GM12878 (cell line): ENCODE results near the gene KAZN. TPM values are rescaled to one million over a fixed set of nuclear protein-coding genes. Genes with fewer than 3 reads are reported as not detected.

Source experiments
- ATAC-seq: fragments of 200-7000 bp; cut with Tn5 transposase; 3 replicates; pipeline ENCODE4 v1.9.1; 2020; ENCODE audit warnings: mild to moderate bottlenecking, moderate library complexity
- BruUV-seq: library from RNA; stranded (reverse); fragments of 400-500 nt; replicated peaks from 2 replicates; lab custom pipeline; 2021; lab: Mats Ljungman, UMichigan
- CTCF ChIA-PET: fragments of 300-600 bp; sonication (Branson Sonifier 250); formaldehyde crosslinking; extraction: SDS; loops from one replicate; lab custom pipeline; 2021; ENCODE audit warnings: inconsistent platforms; lab: Yijun Ruan, JAX
- POLR2A ChIA-PET: fragments of 350-600 bp; formaldehyde crosslinking; extraction: SDS; loops from one replicate; lab custom pipeline; 2021; ENCODE audit warnings: inconsistent platforms; lab: Charles Lee
- RAD21 ChIA-PET: fragments of 300-600 bp; sonication (Branson Sonifier 250); formaldehyde crosslinking; loops from one replicate; lab custom pipeline; 2023; ENCODE audit warnings: antibody characterized with exemption; ENCODE audit not compliant: unreplicated experiment; lab: Charles Lee
- SMC1A ChIA-PET: fragments of 300-600 bp; sonication (Branson Sonifier 250); formaldehyde crosslinking; loops from one replicate; lab custom pipeline; 2023; ENCODE audit not compliant: unreplicated experiment, uncharacterized antibody; lab: Charles Lee
- DNase-seq: peaks from one replicate; pipeline ENCODE4 v3.0.0-alpha.2; 2011; ENCODE audit warnings: low read depth, low spot score
- FAIRE-seq: peaks from 3 replicates; lab custom pipeline; 2011; peaks lifted over from hg19 to GRCh38; lab: Jason Lieb, UNC
- H2AFZ ChIP-seq: 2 replicates; pipeline ENCODE4 v1.6.0; 2011; ENCODE audit warnings: low read depth, low read length, control low read depth; ENCODE audit not compliant: control insufficient read depth
- H3K27ac ChIP-seq: 2 replicates; pipeline ENCODE4 v1.5.1; 2011; ENCODE audit warnings: control low read depth; ENCODE audit not compliant: control insufficient read depth, insufficient read depth
- H3K27me3 ChIP-seq, 2 experiments: replicated peaks in 1 of 2; 2 replicates each; pipeline versions ENCODE4 v1.6.0 to v1.6.1; 2011; ENCODE audit warnings: low read length in 1 of 2; ENCODE audit not compliant: control insufficient read depth in 2 of 2, insufficient read depth in 2 of 2
- H3K36me3 ChIP-seq, 2 experiments: 2 replicates each; pipeline ENCODE4 v1.5.1; 2011; ENCODE audit warnings: low read length in 1 of 2; ENCODE audit not compliant: control insufficient read depth in 2 of 2, insufficient read depth in 2 of 2
- H3K4me1 ChIP-seq: 2 replicates; pipeline ENCODE4 v1.6.1; 2011; ENCODE audit warnings: mild to moderate bottlenecking, low read length, moderate library complexity, mixed read lengths; ENCODE audit not compliant: control insufficient read depth, insufficient read depth
- H3K4me2 ChIP-seq: 2 replicates; pipeline ENCODE4 v1.6.0; 2011; ENCODE audit warnings: control low read depth; ENCODE audit not compliant: control insufficient read depth, insufficient read depth
- H3K4me3 ChIP-seq: fragments of 200-600 bp; sonication (generic); 2 replicates; pipeline ENCODE4 v1.5.1; 2016
- H3K79me2 ChIP-seq: 2 replicates; pipeline ENCODE4 v1.6.0; 2011; ENCODE audit warnings: low read length; ENCODE audit not compliant: control insufficient read depth, insufficient read depth
- H3K9ac ChIP-seq: 2 replicates; pipeline ENCODE4 v1.8.0; 2011; ENCODE audit warnings: low read length, control low read depth, mixed read lengths; ENCODE audit not compliant: control insufficient read depth, insufficient read depth
- H3K9me3 ChIP-seq: replicated peaks from 3 replicates; pipeline ENCODE4 v1.5.1; 2011; ENCODE audit warnings: mild to moderate bottlenecking, low read length; ENCODE audit not compliant: control insufficient read depth, insufficient read depth
- H4K20me1 ChIP-seq: 2 replicates; pipeline ENCODE4 v1.6.0; 2011; ENCODE audit not compliant: control insufficient read depth, insufficient read depth
- ASH2L ChIP-seq: fragments of 300-600, 200-600 bp; sonication (generic); IDR thresholded peaks from 2 replicates; pipeline ENCODE4 v1.6.1; 2017; ENCODE audit warnings: low read depth, mild to moderate bottlenecking, borderline replicate concordance
- BRCA1 ChIP-seq: IDR thresholded peaks from 2 replicates; pipeline ENCODE4 v1.6.1; 2011; ENCODE audit warnings: low read depth, low read length, improper control_type of control experiment
- CTCF ChIP-seq, 3 experiments: IDR thresholded peaks in 2 of 3; conservative IDR thresholded peaks in 1 of 3; 2 replicates each; pipeline ENCODE4 v1.5.1; 2011; ENCODE audit warnings: low read depth in 3 of 3, low read length in 3 of 3, mild to moderate bottlenecking in 3 of 3, control low read depth in 2 of 3, moderate library complexity in 2 of 3, inconsistent platforms in 1 of 3, mixed read lengths in 1 of 3; ENCODE audit not compliant: control insufficient read depth in 2 of 3, insufficient read depth in 1 of 3; ENCODE audit errors: extremely low read depth in 1 of 3
- E2F4 ChIP-seq: IDR thresholded peaks from 2 replicates; pipeline ENCODE4 v1.6.1; 2012; ENCODE audit warnings: low read depth, low read length, improper control_type of control experiment
- GATAD2B ChIP-seq: fragments of 450-650 bp; conservative IDR thresholded peaks from 2 replicates; pipeline ENCODE4 v1.6.1; 2017; ENCODE audit warnings: low read depth, mild to moderate bottlenecking, moderate library complexity
- IRF5 ChIP-seq: fragments of 450-650 bp; IDR thresholded peaks from 2 replicates; pipeline ENCODE4 v1.6.1; 2017; ENCODE audit warnings: borderline replicate concordance
- MYC ChIP-seq: IDR thresholded peaks from 2 replicates; pipeline ENCODE4 v1.6.1; 2011; ENCODE audit warnings: mild to moderate bottlenecking, low read length, moderate library complexity, inconsistent platforms; ENCODE audit not compliant: insufficient read depth, insufficient replicate concordance, insufficient read length, severe bottlenecking
- RUNX3 ChIP-seq: IDR thresholded peaks from 2 replicates; pipeline ENCODE4 v1.6.1; 2012; ENCODE audit warnings: low read length, inconsistent platforms
- SMC3 ChIP-seq: IDR thresholded peaks from 2 replicates; pipeline ENCODE4 v1.6.1; 2011; ENCODE audit warnings: low read length, improper control_type of control experiment, borderline replicate concordance
- SUZ12 ChIP-seq: fragments of 200-600 bp; sonication (generic); IDR thresholded peaks from one replicate; pipeline ENCODE4 v1.6.1; 2018; ENCODE audit warnings: antibody characterized with exemption, mild to moderate bottlenecking; ENCODE audit not compliant: unreplicated experiment
- TCF7 ChIP-seq: IDR thresholded peaks from 2 replicates; pipeline ENCODE4 v1.6.1; 2014; ENCODE audit warnings: antibody characterized with exemption, borderline replicate concordance
- ZSCAN29 ChIP-seq: fragments of 450-650 bp; IDR thresholded peaks from 2 replicates; pipeline ENCODE4 v1.6.1; 2017; ENCODE audit warnings: mild to moderate bottlenecking, moderate library complexity
- WGBS: methylation state at CpG from one replicate; pipeline ENCODE4 v1.1.6; 2016; ENCODE audit warnings: low lambda C conversion rate; ENCODE audit not compliant: insufficient replicate concordance, insufficient coverage; ENCODE audit errors: missing lambda C conversion rate; 5-methylcytosine and 5-hydroxymethylcytosine counted together
- in situ Hi-C: fragments of 300-500 bp; cut with MboI; formaldehyde crosslinking; loops from 9 replicates; pipeline ENCODE4 v1.14.3; 2018; ENCODE audit warnings: mixed read lengths
- intact Hi-C: fragments of 100-400 bp; cut with micrococcal nuclease; formaldehyde crosslinking; loops from one replicate; pipeline ENCODE4 v1.14.2; 2022; ENCODE audit not compliant: unreplicated experiment
- polyA plus RNA-seq, 11 experiments: library from polyadenylated mRNA; depleted of rRNA in 4 of 11; unstranded in 6 of 11; stranded (reverse) in 5 of 11; fragments of >200 nt; fragmentation: Nextera tagmentation in 4 of 11; fragmentation: Illumina TruSeq in 1 of 11; extraction: Ambion mirVana in 4 of 11; extraction: Trizol in 1 of 11; gene quantifications; 1 replicate in 1 of 11; 2 replicates in 10 of 11; pipeline versions ENCODE4 v1.2.1 to v1.2.3, GENCODE V29; 2011 to 2016; ENCODE audit warnings: inconsistent platforms in 2 of 11, missing spikeins in 2 of 11, low read depth in 1 of 11
- total RNA-seq, 4 experiments: library from RNA; depleted of rRNA in 3 of 4; stranded (reverse); fragments of >200 nt in 3 of 4; fragmentation: Illumina TruSeq in 1 of 4; extraction: Trizol in 1 of 4; gene quantifications; 2 replicates each; pipeline versions ENCODE4 v1.2.1 to v1.2.3, GENCODE V29; 2013 to 2021
- TF ChIP-seq, protein P1 (sequence below): fragments of 450-650 bp; IDR thresholded peaks from 2 replicates; pipeline ENCODE4 v1.6.1; 2017; ENCODE audit warnings: mild to moderate bottlenecking, moderate library complexity

The KAZN gene
- total and polyA plus RNA-seq, 10 of the 15 experiments (the other 5 are each of a cell fraction or from before 2014, with no cell fraction given) = 0.72 to 4.0 (median 1.2) TPM

- no peak for TF ChIP-seq ASH2L
- no peak for TF ChIP-seq RUNX3
- TF ChIP-seq TCF7 = no peak
- no peak for TF ChIP-seq CTCF (IDR thresholded peaks at IDR 0.05 in 2 of 3, conservative IDR thresholded peaks at IDR 0.05 in 1 of 3; ENCODE audit: control insufficient read depth in 2 of 3, extremely low read depth in 1 of 3, insufficient read depth in 1 of 3, low read depth in 3 of 3, low read length in 3 of 3)
- no peak for TF ChIP-seq IRF5
- no peak for TF ChIP-seq BRCA1
- no peak for TF ChIP-seq ZSCAN29
- TF ChIP-seq, all 136 proteins: peak for 0
Observed at GRCh38 chr1:14689996-14690615, 91.6 kb downstream of the KAZN start (continued).

DNA sequence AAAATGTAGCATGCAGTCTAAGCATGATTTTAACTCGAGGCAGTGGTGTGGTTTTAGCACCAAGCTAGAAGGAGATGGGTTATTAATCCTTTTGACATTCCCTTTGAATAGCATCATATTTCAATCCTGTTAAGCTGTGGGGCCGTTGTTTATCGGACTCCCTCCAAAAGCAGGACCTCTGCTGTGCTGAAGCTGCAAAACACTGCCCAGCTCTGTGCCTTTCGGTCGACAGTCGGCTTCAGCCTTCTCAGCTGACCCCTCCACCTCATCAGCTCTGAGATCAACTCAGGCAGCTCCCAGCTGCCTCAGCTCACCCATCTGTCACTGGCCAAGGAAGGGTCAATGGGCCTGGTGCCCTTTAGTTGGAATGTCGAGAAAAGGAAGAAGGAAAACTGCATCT, 95.5 kb downstream of the KAZN start:
- no peak for FAIRE-seq
- Histone ChIP-seq H3K36me3 (no peaks in the 10 kb centered on the region), H3K9ac (no peak overlapping the region), H3K4me3 (no peak overlapping the region), H3K4me2 (no peak overlapping the region), H3K79me2 (no peaks in the 10 kb centered on the region), H4K20me1 (no peaks in the 10 kb centered on the region; the same call in 1 of the 2 replicates), H3K4me1 (no peaks in the 10 kb centered on the region), H3K27me3 (no peaks in the 10 kb centered on the region), H3K27ac (no peak overlapping the region), H3K9me3 (no peaks in the 10 kb centered on the region), H2AFZ (no peak overlapping the region)
- BruUV-seq = no TSS peak
- DNase-seq = no peak
- intact Hi-C loops = no loop called here
- in situ Hi-C loops = no loop called here
- ChIA-PET RAD21 (interaction anchor here (1.0 kb wide), 1 partner anchor 18 kb away, joined by 3 read pairs; no protein-coding TSS in a partner anchor), SMC1A (no interaction called here), POLR2A (no interaction called here), CTCF (interaction anchor here (1.0 kb wide), 1 partner anchor 50 kb away, joined by 3 read pairs; no protein-coding TSS in a partner anchor)
- no peak for ATAC-seq
- WGBS = 31% methylated on average over 7 of the region's 7 CpGs
- TF ChIP-seq, protein P1, sequence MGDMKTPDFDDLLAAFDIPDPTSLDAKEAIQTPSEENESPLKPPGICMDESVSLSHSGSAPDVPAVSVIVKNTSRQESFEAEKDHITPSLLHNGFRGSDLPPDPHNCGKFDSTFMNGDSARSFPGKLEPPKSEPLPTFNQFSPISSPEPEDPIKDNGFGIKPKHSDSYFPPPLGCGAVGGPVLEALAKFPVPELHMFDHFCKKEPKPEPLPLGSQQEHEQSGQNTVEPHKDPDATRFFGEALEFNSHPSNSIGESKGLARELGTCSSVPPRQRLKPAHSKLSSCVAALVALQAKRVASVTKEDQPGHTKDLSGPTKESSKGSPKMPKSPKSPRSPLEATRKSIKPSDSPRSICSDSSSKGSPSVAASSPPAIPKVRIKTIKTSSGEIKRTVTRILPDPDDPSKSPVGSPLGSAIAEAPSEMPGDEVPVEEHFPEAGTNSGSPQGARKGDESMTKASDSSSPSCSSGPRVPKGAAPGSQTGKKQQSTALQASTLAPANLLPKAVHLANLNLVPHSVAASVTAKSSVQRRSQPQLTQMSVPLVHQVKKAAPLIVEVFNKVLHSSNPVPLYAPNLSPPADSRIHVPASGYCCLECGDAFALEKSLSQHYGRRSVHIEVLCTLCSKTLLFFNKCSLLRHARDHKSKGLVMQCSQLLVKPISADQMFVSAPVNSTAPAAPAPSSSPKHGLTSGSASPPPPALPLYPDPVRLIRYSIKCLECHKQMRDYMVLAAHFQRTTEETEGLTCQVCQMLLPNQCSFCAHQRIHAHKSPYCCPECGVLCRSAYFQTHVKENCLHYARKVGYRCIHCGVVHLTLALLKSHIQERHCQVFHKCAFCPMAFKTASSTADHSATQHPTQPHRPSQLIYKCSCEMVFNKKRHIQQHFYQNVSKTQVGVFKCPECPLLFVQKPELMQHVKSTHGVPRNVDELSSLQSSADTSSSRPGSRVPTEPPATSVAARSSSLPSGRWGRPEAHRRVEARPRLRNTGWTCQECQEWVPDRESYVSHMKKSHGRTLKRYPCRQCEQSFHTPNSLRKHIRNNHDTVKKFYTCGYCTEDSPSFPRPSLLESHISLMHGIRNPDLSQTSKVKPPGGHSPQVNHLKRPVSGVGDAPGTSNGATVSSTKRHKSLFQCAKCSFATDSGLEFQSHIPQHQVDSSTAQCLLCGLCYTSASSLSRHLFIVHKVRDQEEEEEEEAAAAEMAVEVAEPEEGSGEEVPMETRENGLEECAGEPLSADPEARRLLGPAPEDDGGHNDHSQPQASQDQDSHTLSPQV = no peak
- TF ChIP-seq GATAD2B (no peak), E2F4 (no peak), SMC3 (no peak), MYC (no peak), SUZ12 (no peak)
